ENCODE data around the gene COL23A1. TPM values are rescaled to one million over a fixed set of nuclear protein-coding genes. Genes with fewer than 3 reads are reported as not detected.
"Not testable (repeated sequence)": the region's sequence is repeated elsewhere in the genome, so short reads cannot be mapped to it uniquely, and the experiment has no call there.

The COL23A1 gene
- polyA plus RNA-seq, 1 donor (not counting 4 experiments of a cell fraction or from before 2014, with no cell fraction given), result not detected

DNA sequence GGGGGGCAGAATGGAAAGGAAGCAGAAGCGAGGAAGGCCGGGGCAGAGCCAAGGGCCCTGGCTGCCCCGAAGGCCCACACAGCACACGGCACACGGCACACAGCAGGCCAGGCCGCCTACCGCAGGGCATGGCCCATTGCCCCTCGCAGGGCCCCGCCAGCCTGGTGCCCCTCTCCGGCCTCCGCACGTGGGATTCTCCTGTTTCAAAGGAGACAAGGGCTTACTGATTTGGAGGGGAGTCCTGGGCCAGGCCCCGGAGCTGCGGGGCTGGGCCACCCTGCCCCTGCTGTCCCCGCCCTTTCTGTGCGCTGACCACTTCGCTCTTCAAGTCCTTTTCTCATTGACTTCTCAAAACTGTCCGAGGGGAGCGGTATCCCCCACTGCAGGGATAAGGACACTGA is 349.9 kb downstream of the COL23A1 start:
- no peaks in the 10 kb centered on the region for H3K9me3 ChIP-seq (ENCODE audit: control insufficient read depth, low read depth, low read length)
- no peaks in the 10 kb centered on the region for H3K36me3 ChIP-seq (ENCODE audit: control insufficient read depth in 2 of 2, extremely low read depth in 1 of 2, insufficient read depth in 2 of 2, low read length in 2 of 2)
- dilution Hi-C loops (cut with MboI; ENCODE audit: extremely low pct_ligation_motif_present, low sequenced_read_pairs), result no loop called here
- no peak overlapping the region for H3K4me3 ChIP-seq (ENCODE audit: control insufficient read depth in 2 of 3, extremely low read depth in 1 of 3, insufficient read depth in 2 of 3, low read depth in 1 of 3, low read length in 3 of 3)
- no peaks in the 10 kb centered on the region for H3K79me2 ChIP-seq (ENCODE audit: control insufficient read depth, insufficient read depth, low read length)
- no peak overlapping the region for H2AFZ ChIP-seq (ENCODE audit: control insufficient read depth, low read length)
- TF ChIP-seq, protein P1, sequence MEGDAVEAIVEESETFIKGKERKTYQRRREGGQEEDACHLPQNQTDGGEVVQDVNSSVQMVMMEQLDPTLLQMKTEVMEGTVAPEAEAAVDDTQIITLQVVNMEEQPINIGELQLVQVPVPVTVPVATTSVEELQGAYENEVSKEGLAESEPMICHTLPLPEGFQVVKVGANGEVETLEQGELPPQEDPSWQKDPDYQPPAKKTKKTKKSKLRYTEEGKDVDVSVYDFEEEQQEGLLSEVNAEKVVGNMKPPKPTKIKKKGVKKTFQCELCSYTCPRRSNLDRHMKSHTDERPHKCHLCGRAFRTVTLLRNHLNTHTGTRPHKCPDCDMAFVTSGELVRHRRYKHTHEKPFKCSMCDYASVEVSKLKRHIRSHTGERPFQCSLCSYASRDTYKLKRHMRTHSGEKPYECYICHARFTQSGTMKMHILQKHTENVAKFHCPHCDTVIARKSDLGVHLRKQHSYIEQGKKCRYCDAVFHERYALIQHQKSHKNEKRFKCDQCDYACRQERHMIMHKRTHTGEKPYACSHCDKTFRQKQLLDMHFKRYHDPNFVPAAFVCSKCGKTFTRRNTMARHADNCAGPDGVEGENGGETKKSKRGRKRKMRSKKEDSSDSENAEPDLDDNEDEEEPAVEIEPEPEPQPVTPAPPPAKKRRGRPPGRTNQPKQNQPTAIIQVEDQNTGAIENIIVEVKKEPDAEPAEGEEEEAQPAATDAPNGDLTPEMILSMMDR (optimal IDR thresholded peaks at IDR 0.05 in 1 of 3, IDR thresholded peaks at IDR 0.05 in 1 of 3, conservative IDR thresholded peaks at IDR 0.05 in 1 of 3; ENCODE audit: extremely low read depth in 1 of 3, insufficient read depth in 2 of 3, low read length in 3 of 3), result no peak
- TF ChIP-seq EZH2 (IDR thresholded peaks at IDR 0.05; ENCODE audit: low read length), result no peak
- no peaks in the 10 kb centered on the region for H3K9me1 ChIP-seq (ENCODE audit: control insufficient read depth, extremely low read depth, insufficient read depth, low read length)
- H4K20me1 ChIP-seq (ENCODE audit: control insufficient read depth, extremely low read depth, insufficient read depth, low read length), result no peaks in the 10 kb centered on the region
- H3K9ac ChIP-seq (ENCODE audit: control insufficient read depth, extremely low read depth, insufficient read depth, low read length), result no peak overlapping the region
- FAIRE-seq (no peak), DNase-seq (ENCODE audit: low read depth, low spot score) (no peak)
- H3K4me1 ChIP-seq (ENCODE audit: control insufficient read depth, extremely low read depth, insufficient read depth, low read length), result peaks cover 15% of the 10 kb centered on the region
- no peaks in the 10 kb centered on the region for H3K27me3 ChIP-seq (ENCODE audit: control insufficient read depth, extremely low read depth, insufficient read depth, low read length)
- H3K4me2 ChIP-seq (ENCODE audit: control insufficient read depth, extremely low read depth, insufficient read depth, low read depth, low read length), result no peak overlapping the region
- H3K27ac ChIP-seq (ENCODE audit: control insufficient read depth, insufficient read depth, low read length), result no peak overlapping the region

- H3K9me1 ChIP-seq (ENCODE audit: control insufficient read depth, extremely low read depth, insufficient read depth, low read length); H3K27me3 ChIP-seq (ENCODE audit: control insufficient read depth, extremely low read depth, insufficient read depth, low read length); H2AFZ ChIP-seq (ENCODE audit: control insufficient read depth, low read length); H3K27ac ChIP-seq (ENCODE audit: control insufficient read depth, insufficient read depth, low read length); H3K4me3 ChIP-seq (ENCODE audit: control insufficient read depth in 2 of 3, extremely low read depth in 1 of 3, insufficient read depth in 2 of 3, low read depth in 1 of 3, low read length in 3 of 3); H3K9me3 ChIP-seq (ENCODE audit: control insufficient read depth, low read depth, low read length); H3K79me2 ChIP-seq (ENCODE audit: control insufficient read depth, insufficient read depth, low read length); H3K36me3 ChIP-seq (ENCODE audit: control insufficient read depth in 2 of 2, extremely low read depth in 1 of 2, insufficient read depth in 2 of 2, low read length in 2 of 2); H3K4me2 ChIP-seq (ENCODE audit: control insufficient read depth, extremely low read depth, insufficient read depth, low read depth, low read length); H3K9ac ChIP-seq (ENCODE audit: control insufficient read depth, extremely low read depth, insufficient read depth, low read length); H4K20me1 ChIP-seq (ENCODE audit: control insufficient read depth, extremely low read depth, insufficient read depth, low read length); dilution Hi-C loops (cut with MboI; ENCODE audit: extremely low pct_ligation_motif_present, low sequenced_read_pairs); FAIRE-seq; DNase-seq (ENCODE audit: low read depth, low spot score): not testable (repeated sequence)
- H3K4me1 ChIP-seq (ENCODE audit: control insufficient read depth, extremely low read depth, insufficient read depth, low read length), result peaks cover 15% of the 10 kb centered on the region
Observed at GRCh38 chr5:178239626-178240301, 350.4 kb downstream of the COL23A1 start.
